Astrocyte of the cerebellum (primary cell): ENCODE measurements around the gene AURKAIP1.
"Not testable (repeated sequence)": the region's sequence is repeated elsewhere in the genome, so short reads cannot be mapped to it uniquely, and the experiment has no call there.

Experiments used
- DNase-seq: peaks from one replicate; pipeline ENCODE4 v3.0.0-alpha.2; 2011; ENCODE audit warnings: low read depth
- H3K4me3 ChIP-seq: 2 replicates; pipeline ENCODE4 v1.5.1; 2011; ENCODE audit warnings: mild to moderate bottlenecking, low read depth, low read length, moderate library complexity
- CTCF ChIP-seq: IDR thresholded peaks from 2 replicates; pipeline ENCODE4 v1.5.1; 2012; ENCODE audit warnings: low read length, low read depth, moderate library complexity, mild to moderate bottlenecking; ENCODE audit errors: missing control alignments
- in situ Hi-C: cut with HindIII; loops from 2 replicates; pipeline ENCODE4 v1.10.0; 2017; ENCODE audit warnings: low sequenced_read_pairs

AURKAIP1 gene

GRCh38 chr1:1391225-1391624 is 16.2 kb upstream of the AURKAIP1 start:
- TF ChIP-seq CTCF = no peak
- in situ Hi-C loops = no loop called here
- no peak overlapping the region for H3K4me3 ChIP-seq
- DNase-seq = no peak

GRCh38 chr1:1390675-1391074 is 15.7 kb upstream of the AURKAIP1 start:
- H3K4me3 ChIP-seq = no peak overlapping the region
- in situ Hi-C loops = no loop called here
- no peak for TF ChIP-seq CTCF
- no peak for DNase-seq

GRCh38 chr1:1388078-1388472 is 13.1 kb upstream of the AURKAIP1 start:
- TF ChIP-seq CTCF = no peak
- DNase-seq = no peak
- in situ Hi-C loops = no loop called here
- no peak overlapping the region for H3K4me3 ChIP-seq

GRCh38 chr1:1387098-1388077 is 12.4 kb upstream of the AURKAIP1 start:
- in situ Hi-C loops = no loop called here
- TF ChIP-seq CTCF = no peak
- H3K4me3 ChIP-seq = no peak overlapping the region
- no peak for DNase-seq

- no peak overlapping the region for H3K4me3 ChIP-seq
- no peak for TF ChIP-seq CTCF
- in situ Hi-C loops = no loop called here
- DNase-seq = no peak
Observed at GRCh38 chr1:1385931-1386330, 10.9 kb upstream of the AURKAIP1 start.

- DNase-seq, H3K4me3 ChIP-seq, in situ Hi-C loops: not testable (repeated sequence)
Observed at GRCh38 chr1:1385339-1385738, 10.3 kb upstream of the AURKAIP1 start.

- no peak for TF ChIP-seq CTCF
- in situ Hi-C loops = no loop called here
- no peak overlapping the region for H3K4me3 ChIP-seq
- DNase-seq = no peak
Observed at GRCh38 chr1:1381294-1381693, 6.3 kb upstream of the AURKAIP1 start.
